Liver (tissue), 3 donors: ENCODE measurements around the gene IYD.

Experiments used
- GABPA ChIP-seq, 2 donors: IDR thresholded peaks in 1 of 2; conservative IDR thresholded peaks in 1 of 2; 2 replicates each; pipeline ENCODE4 v1.6.1; 2016; ENCODE audit warnings: antibody characterized with exemption in 2 of 2, mild to moderate bottlenecking in 1 of 2, moderate library complexity in 1 of 2
- HNF4G ChIP-seq: IDR thresholded peaks from 2 replicates; pipeline ENCODE4 v1.6.1; 2016; ENCODE audit warnings: antibody characterized with exemption
- JUND ChIP-seq, 2 donors: IDR thresholded peaks; 2 replicates each; pipeline ENCODE4 v1.6.1; 2016; ENCODE audit warnings: antibody characterized with exemption in 2 of 2
- RAD21 ChIP-seq, 2 donors: IDR thresholded peaks; 2 replicates each; pipeline ENCODE4 v1.6.1; 2016; ENCODE audit warnings: antibody characterized with exemption in 2 of 2, mild to moderate bottlenecking in 2 of 2
- TAF1 ChIP-seq: conservative IDR thresholded peaks from 2 replicates; pipeline ENCODE4 v1.6.1; 2016; ENCODE audit warnings: antibody characterized with exemption, mild to moderate bottlenecking
- YY1 ChIP-seq: IDR thresholded peaks from 2 replicates; pipeline ENCODE4 v1.6.1; 2016; ENCODE audit warnings: antibody characterized with exemption, mild to moderate bottlenecking
- TF ChIP-seq, protein P1 (sequence below): fragments of 150-350 bp; IDR thresholded peaks from 2 replicates; pipeline ENCODE4 v1.5.1; 2017; ENCODE audit warnings: improper control_type of control experiment, low read depth, low read length; ENCODE audit not compliant: missing input control
- TF ChIP-seq, protein P2 (sequence below): IDR thresholded peaks from 2 replicates; pipeline ENCODE4 v1.6.1; 2016; ENCODE audit warnings: antibody characterized with exemption, mild to moderate bottlenecking
- TF ChIP-seq, protein P3 (sequence below): IDR thresholded peaks from 2 replicates; pipeline ENCODE4 v1.6.1; 2016; ENCODE audit warnings: antibody characterized with exemption
- TF ChIP-seq, protein P4 (sequence below): IDR thresholded peaks from 2 replicates; pipeline ENCODE4 v1.6.1; 2016; ENCODE audit warnings: antibody characterized with exemption
- donor health status: healthy.
- donor health status: healthy.

DNA sequence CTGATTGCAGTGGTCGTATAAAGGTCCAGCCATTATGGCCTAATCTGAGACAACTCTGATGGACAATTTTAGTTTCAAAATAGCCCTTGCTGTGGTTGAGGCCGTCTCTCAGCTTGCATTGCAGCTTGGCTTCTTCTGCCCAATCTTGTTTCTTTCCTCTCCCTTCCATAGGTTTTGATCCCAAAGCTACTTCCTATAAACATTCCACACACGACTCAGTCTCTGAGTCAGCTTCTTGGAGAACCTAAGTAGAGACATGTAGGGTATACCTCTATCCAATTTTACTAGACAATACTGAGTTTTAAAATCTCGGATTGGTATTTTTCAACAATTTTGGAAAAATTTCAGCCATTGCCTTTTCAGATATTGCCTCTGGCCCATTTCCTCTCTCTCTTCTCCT lies 13.4 kb downstream of the IYD start:
- TF ChIP-seq, protein P1, sequence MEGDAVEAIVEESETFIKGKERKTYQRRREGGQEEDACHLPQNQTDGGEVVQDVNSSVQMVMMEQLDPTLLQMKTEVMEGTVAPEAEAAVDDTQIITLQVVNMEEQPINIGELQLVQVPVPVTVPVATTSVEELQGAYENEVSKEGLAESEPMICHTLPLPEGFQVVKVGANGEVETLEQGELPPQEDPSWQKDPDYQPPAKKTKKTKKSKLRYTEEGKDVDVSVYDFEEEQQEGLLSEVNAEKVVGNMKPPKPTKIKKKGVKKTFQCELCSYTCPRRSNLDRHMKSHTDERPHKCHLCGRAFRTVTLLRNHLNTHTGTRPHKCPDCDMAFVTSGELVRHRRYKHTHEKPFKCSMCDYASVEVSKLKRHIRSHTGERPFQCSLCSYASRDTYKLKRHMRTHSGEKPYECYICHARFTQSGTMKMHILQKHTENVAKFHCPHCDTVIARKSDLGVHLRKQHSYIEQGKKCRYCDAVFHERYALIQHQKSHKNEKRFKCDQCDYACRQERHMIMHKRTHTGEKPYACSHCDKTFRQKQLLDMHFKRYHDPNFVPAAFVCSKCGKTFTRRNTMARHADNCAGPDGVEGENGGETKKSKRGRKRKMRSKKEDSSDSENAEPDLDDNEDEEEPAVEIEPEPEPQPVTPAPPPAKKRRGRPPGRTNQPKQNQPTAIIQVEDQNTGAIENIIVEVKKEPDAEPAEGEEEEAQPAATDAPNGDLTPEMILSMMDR: no peak
- TF ChIP-seq HNF4G (no peak), GABPA (IDR thresholded peaks at IDR 0.05 in 1 of 2, conservative IDR thresholded peaks at IDR 0.05 in 1 of 2) (no peak), RAD21 (IDR thresholded peaks at IDR 0.05) (no peak), YY1 (no peak), TAF1 (no peak), JUND (IDR thresholded peaks at IDR 0.05) (no peak)
- TF ChIP-seq, protein P2, sequence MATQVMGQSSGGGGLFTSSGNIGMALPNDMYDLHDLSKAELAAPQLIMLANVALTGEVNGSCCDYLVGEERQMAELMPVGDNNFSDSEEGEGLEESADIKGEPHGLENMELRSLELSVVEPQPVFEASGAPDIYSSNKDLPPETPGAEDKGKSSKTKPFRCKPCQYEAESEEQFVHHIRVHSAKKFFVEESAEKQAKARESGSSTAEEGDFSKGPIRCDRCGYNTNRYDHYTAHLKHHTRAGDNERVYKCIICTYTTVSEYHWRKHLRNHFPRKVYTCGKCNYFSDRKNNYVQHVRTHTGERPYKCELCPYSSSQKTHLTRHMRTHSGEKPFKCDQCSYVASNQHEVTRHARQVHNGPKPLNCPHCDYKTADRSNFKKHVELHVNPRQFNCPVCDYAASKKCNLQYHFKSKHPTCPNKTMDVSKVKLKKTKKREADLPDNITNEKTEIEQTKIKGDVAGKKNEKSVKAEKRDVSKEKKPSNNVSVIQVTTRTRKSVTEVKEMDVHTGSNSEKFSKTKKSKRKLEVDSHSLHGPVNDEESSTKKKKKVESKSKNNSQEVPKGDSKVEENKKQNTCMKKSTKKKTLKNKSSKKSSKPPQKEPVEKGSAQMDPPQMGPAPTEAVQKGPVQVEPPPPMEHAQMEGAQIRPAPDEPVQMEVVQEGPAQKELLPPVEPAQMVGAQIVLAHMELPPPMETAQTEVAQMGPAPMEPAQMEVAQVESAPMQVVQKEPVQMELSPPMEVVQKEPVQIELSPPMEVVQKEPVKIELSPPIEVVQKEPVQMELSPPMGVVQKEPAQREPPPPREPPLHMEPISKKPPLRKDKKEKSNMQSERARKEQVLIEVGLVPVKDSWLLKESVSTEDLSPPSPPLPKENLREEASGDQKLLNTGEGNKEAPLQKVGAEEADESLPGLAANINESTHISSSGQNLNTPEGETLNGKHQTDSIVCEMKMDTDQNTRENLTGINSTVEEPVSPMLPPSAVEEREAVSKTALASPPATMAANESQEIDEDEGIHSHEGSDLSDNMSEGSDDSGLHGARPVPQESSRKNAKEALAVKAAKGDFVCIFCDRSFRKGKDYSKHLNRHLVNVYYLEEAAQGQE: no peak
- TF ChIP-seq, protein P3, sequence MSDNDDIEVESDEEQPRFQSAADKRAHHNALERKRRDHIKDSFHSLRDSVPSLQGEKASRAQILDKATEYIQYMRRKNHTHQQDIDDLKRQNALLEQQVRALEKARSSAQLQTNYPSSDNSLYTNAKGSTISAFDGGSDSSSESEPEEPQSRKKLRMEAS: no peak
- TF ChIP-seq, protein P4, sequence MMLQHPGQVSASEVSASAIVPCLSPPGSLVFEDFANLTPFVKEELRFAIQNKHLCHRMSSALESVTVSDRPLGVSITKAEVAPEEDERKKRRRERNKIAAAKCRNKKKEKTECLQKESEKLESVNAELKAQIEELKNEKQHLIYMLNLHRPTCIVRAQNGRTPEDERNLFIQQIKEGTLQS: no peak
